ENCODE data around the gene ARHGAP4. TPM values are rescaled to one million over a fixed set of nuclear protein-coding genes. Genes with fewer than 3 reads are reported as not detected.

ARHGAP4 gene
- total and polyA plus RNA-seq, 2 experiments from 2014 or later = 6.2 to 6.4 TPM

DNA sequence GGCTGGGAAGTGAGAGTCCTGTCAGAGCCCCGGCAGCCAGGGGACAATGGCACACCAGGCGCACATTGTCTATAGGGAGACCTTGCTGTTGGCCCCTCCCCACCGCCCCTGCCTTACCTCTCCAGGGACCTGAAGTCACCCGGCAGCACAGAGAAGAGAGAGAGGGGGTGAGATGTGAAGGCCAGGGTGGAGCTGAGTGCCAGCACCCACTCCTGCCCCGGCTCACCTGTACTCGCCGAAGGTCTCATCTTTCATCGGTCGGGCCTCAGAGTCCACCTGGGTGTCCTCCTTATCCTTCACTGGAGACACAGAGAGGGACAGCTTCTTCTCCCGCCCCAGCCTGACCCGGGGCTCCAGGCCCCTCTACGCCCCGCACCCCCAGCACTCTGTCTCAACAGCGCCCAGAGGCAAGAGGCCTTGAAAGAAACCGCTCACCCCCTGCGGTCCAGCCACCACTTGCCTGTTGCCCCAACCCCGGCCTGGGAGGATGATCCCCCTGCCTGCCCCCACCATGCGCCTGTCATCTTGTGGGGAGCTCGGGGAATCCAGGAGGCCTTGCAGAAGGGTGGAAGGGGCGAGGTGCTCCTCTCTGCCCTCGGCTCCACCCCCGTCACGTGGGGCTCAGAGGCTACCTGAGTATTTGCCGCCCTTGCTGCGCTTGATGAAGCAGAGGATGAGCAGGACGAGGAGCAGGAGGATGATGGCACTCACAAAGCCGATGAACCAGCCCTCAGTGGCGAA lies 62.6 kb downstream of the ARHGAP4 start:
- H3K27me3 ChIP-seq = no peaks in the 10 kb centered on the region
- H3K4me1 ChIP-seq (ENCODE audit: insufficient read depth) = no peaks in the 10 kb centered on the region
- WGBS (ENCODE audit: low lambda C conversion rate, missing lambda C conversion rate) = 79% methylated on average over 25 of the region's 28 CpGs
- no peak overlapping the region for H2AFZ ChIP-seq
- no peaks in the 10 kb centered on the region for H3K36me3 ChIP-seq (replicated peaks; ENCODE audit: insufficient read depth, low read depth)
- H3K9me3 ChIP-seq (ENCODE audit: low read depth) = no peaks in the 10 kb centered on the region
- DNase-seq (ENCODE audit: low spot score) = no peak
- no peak overlapping the region for H3K4me3 ChIP-seq
- no peaks in the 10 kb centered on the region for H3K9me2 ChIP-seq (replicated peaks; ENCODE audit: insufficient read depth)
- no peaks in the 10 kb centered on the region for H3K79me2 ChIP-seq
- no peak overlapping the region for H3K27ac ChIP-seq
- no peaks in the 10 kb centered on the region for H4K20me1 ChIP-seq (ENCODE audit: insufficient read depth, poor library complexity, severe bottlenecking)
- no peak overlapping the region for H3K4me2 ChIP-seq
- TF ChIP-seq, protein P1, sequence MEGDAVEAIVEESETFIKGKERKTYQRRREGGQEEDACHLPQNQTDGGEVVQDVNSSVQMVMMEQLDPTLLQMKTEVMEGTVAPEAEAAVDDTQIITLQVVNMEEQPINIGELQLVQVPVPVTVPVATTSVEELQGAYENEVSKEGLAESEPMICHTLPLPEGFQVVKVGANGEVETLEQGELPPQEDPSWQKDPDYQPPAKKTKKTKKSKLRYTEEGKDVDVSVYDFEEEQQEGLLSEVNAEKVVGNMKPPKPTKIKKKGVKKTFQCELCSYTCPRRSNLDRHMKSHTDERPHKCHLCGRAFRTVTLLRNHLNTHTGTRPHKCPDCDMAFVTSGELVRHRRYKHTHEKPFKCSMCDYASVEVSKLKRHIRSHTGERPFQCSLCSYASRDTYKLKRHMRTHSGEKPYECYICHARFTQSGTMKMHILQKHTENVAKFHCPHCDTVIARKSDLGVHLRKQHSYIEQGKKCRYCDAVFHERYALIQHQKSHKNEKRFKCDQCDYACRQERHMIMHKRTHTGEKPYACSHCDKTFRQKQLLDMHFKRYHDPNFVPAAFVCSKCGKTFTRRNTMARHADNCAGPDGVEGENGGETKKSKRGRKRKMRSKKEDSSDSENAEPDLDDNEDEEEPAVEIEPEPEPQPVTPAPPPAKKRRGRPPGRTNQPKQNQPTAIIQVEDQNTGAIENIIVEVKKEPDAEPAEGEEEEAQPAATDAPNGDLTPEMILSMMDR (IDR thresholded peaks at IDR 0.05; ENCODE audit: poor library complexity) = no peak
- TF ChIP-seq EZH2phosphoT487 (IDR thresholded peaks at IDR 0.05; ENCODE audit: low read depth, severe bottlenecking, unreplicated experiment) (no peak), EZH2 (IDR thresholded peaks at IDR 0.05; ENCODE audit: borderline replicate concordance) (no peak)

- Histone ChIP-seq H3K27ac (no peak overlapping the region), H3K4me3 (no peak overlapping the region), H3K27me3 (no peaks in the 10 kb centered on the region), H2AFZ (no peak overlapping the region), H4K20me1 (ENCODE audit: insufficient read depth, poor library complexity, severe bottlenecking) (no peaks in the 10 kb centered on the region), H3K4me2 (no peak overlapping the region), H3K36me3 (replicated peaks; ENCODE audit: insufficient read depth, low read depth) (no peaks in the 10 kb centered on the region), H3K9me3 (ENCODE audit: low read depth) (no peaks in the 10 kb centered on the region), H3K9me2 (replicated peaks; ENCODE audit: insufficient read depth) (no peaks in the 10 kb centered on the region), H3K4me1 (ENCODE audit: insufficient read depth) (no peaks in the 10 kb centered on the region), H3K79me2 (no peaks in the 10 kb centered on the region)
- TF ChIP-seq EZH2phosphoT487 (IDR thresholded peaks at IDR 0.05; ENCODE audit: low read depth, severe bottlenecking, unreplicated experiment) (no peak), EZH2 (IDR thresholded peaks at IDR 0.05; ENCODE audit: borderline replicate concordance) (no peak)
- TF ChIP-seq, protein P1 (IDR thresholded peaks at IDR 0.05; ENCODE audit: poor library complexity) = no peak
- WGBS (ENCODE audit: low lambda C conversion rate, missing lambda C conversion rate) = 76% methylated on average over 21 of the region's 22 CpGs
- DNase-seq (ENCODE audit: low spot score) = no peak
Observed at GRCh38 chrX:153862369-153863250, 63.5 kb downstream of the ARHGAP4 start.

GRCh38 chrX:153861733-153862310 lies 64.2 kb downstream of the ARHGAP4 start:
- 90% methylated on average over 11 of the region's 21 CpGs for WGBS (ENCODE audit: low lambda C conversion rate, missing lambda C conversion rate)
- TF ChIP-seq EZH2 (IDR thresholded peaks at IDR 0.05; ENCODE audit: borderline replicate concordance) (no peak), EZH2phosphoT487 (IDR thresholded peaks at IDR 0.05; ENCODE audit: low read depth, severe bottlenecking, unreplicated experiment) (no peak)
- TF ChIP-seq, protein P1 (IDR thresholded peaks at IDR 0.05; ENCODE audit: poor library complexity) = no peak
- Histone ChIP-seq H3K4me3 (no peak overlapping the region), H2AFZ (no peak overlapping the region), H3K79me2 (no peaks in the 10 kb centered on the region), H3K27me3 (no peaks in the 10 kb centered on the region), H3K9me3 (ENCODE audit: low read depth) (no peaks in the 10 kb centered on the region), H3K9me2 (replicated peaks; ENCODE audit: insufficient read depth) (no peaks in the 10 kb centered on the region), H3K4me1 (ENCODE audit: insufficient read depth) (no peaks in the 10 kb centered on the region), H3K27ac (no peak overlapping the region), H3K4me2 (no peak overlapping the region), H4K20me1 (ENCODE audit: insufficient read depth, poor library complexity, severe bottlenecking) (no peaks in the 10 kb centered on the region), H3K36me3 (replicated peaks; ENCODE audit: insufficient read depth, low read depth) (no peaks in the 10 kb centered on the region)
- no peak for DNase-seq (ENCODE audit: low spot score)
